GM18907 (cell line): ENCODE measurements around the gene CASK.
A peak's percentile ranks its signal among the peaks of the same experiment; 100 is the strongest.
"Not testable (repeated sequence)": the region's sequence is repeated elsewhere in the genome, so short reads cannot be mapped to it uniquely, and the experiment has no call there.

Experiments used
- ATAC-seq: cut with Tn5 transposase; IDR thresholded peaks from one replicate; pipeline ENCODE4 v1.9.1; 2021; ENCODE audit warnings: mild to moderate bottlenecking, moderate library complexity; ENCODE audit not compliant: unreplicated experiment

Gene CASK

GRCh38 chrX:41703574-41704029, 219.8 kb downstream of the CASK start:
- ATAC-seq, result no peak

GRCh38 chrX:41695426-41695825, 227.9 kb downstream of the CASK start:
- no peak for ATAC-seq

GRCh38 chrX:41693024-41693423, 230.3 kb downstream of the CASK start:
- no peak for ATAC-seq

GRCh38 chrX:41692162-41692749, 231.1 kb downstream of the CASK start:
- no peak for ATAC-seq

GRCh38 chrX:41689711-41690110, 233.6 kb downstream of the CASK start:
- ATAC-seq, result no peak

- ATAC-seq, result no peak
Measured at GRCh38 chrX:41688835-41689234, 234.5 kb downstream of the CASK start, which contains the start of gene GPR34. Gene GPR34 (plus strand): TSS chrX:41688973. CDS start chrX:41695634, 6,661 bp downstream.

GRCh38 chrX:41688156-41688555, 235.2 kb downstream of the CASK start:
- no peak for ATAC-seq

- no peak for ATAC-seq
Measured at GRCh38 chrX:41686788-41687187, 236.6 kb downstream of the CASK start.

- ATAC-seq, result no peak
Measured at GRCh38 chrX:41684940-41685339, 238.4 kb downstream of the CASK start.

- ATAC-seq, result no peak
Measured at GRCh38 chrX:41684138-41684537, 239.2 kb downstream of the CASK start.

- ATAC-seq, result no peak
Measured at GRCh38 chrX:41677183-41678060, 245.9 kb downstream of the CASK start.

- not testable (repeated sequence) for ATAC-seq
Measured at GRCh38 chrX:41676361-41676760, 247.0 kb downstream of the CASK start.

GRCh38 chrX:41672643-41673042, 250.7 kb downstream of the CASK start:
- ATAC-seq, result no peak

- peak; percentile 69 for ATAC-seq
Measured at GRCh38 chrX:41671082-41671481, 252.3 kb downstream of the CASK start.

GRCh38 chrX:41670112-41670511, 253.2 kb downstream of the CASK start:
- no peak for ATAC-seq

- ATAC-seq, result no peak
Measured at GRCh38 chrX:41667631-41668030, 255.7 kb downstream of the CASK start.

- ATAC-seq, result no peak
Measured at GRCh38 chrX:41666251-41666650, 257.1 kb downstream of the CASK start.

- no peak for ATAC-seq
Measured at GRCh38 chrX:41665686-41666085, 257.7 kb downstream of the CASK start.

- ATAC-seq, result no peak
Measured at GRCh38 chrX:41664908-41665307, 258.4 kb downstream of the CASK start.

GRCh38 chrX:41664375-41664901, 258.9 kb downstream of the CASK start:
- peak; percentile 88 for ATAC-seq

GRCh38 chrX:41661366-41662095, 261.8 kb downstream of the CASK start:
- no peak for ATAC-seq
